HTERT RPE-1 (cell line): ENCODE data around the gene ANKRD11.
"Not testable (repeated sequence)": the region's sequence is repeated elsewhere in the genome, so short reads cannot be mapped to it uniquely, and the experiment has no call there.

ENCODE experiments used
- in situ Hi-C: fragments of 300-500 bp; cut with MboI; formaldehyde crosslinking; loops from 4 replicates; pipeline ENCODE4 v1.14.3; 2020; ENCODE audit warnings: low sequenced_read_pairs

ANKRD11 gene

DNA sequence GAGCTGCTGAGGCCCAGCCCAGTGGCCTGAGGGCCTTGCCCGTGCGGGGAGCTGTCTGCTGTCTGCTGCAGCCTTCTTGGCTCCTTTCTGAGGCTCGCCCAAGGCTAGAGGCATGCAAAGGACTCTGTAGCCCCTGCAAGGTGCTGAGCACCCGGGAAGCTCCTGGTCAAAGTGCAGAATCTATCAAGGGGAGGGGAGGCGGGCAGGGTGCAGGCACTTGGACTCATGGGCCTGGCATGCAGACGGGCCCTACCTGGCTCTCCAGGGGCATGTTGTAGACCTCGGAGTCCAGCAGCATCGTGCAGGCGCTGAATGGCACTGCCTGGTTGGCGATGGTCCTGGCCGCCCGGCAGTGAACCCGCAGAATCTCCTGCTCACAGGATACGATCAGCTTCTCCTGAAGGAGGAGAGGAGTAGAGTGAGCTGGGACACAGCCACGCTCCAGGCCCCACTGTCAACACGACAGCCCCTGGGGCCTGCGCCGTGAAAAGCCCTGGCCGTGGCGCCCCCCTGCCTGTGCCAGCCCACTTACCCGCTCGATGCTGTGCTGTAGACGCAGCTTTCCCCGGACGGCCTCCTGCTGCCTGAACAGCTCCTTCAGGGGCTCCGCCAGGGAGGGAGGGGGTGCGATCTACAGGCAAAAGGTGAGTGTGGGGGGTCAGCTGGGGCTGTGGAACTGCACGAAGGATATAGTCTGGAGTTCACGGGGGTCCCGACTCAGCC lies 215.6 kb downstream of the ANKRD11 start:
- in situ Hi-C loops: no loop called here

DNA sequence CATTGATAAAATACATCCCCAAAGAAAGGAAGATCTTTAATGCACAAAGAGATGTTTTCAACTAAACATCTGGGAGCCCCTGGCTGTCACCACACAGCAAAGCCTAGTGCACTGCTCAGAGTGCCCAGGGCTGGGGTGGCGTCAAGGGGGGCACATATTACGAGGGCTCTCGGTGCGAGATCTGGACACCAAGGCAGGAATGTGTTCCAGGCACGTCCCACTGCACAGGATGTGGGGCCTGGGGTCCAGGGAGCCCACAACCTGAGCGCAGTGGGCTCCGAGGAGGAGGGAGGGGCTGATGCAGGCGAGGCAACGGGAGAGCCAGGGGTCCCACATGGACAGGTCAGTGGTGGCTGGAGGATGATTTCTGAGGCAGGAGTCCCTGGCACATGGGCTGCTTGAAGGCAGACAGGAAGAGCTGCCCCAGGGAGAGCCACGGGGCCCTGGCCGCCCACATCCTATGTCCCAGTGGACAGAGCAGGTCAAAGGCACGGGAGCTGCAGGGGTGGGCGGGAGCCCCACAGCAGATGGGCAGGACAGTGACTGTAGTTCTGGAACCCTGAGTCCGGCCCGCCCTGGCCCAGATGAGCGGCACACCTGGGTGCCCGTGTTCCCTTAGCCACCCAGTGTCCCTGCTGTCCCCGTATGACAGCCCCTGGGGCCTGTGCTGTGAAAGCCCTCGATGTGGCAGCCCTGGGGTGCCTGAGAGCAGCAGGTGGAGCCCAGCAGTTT lies 216.5 kb downstream of the ANKRD11 start:
- in situ Hi-C loops: no loop called here

DNA sequence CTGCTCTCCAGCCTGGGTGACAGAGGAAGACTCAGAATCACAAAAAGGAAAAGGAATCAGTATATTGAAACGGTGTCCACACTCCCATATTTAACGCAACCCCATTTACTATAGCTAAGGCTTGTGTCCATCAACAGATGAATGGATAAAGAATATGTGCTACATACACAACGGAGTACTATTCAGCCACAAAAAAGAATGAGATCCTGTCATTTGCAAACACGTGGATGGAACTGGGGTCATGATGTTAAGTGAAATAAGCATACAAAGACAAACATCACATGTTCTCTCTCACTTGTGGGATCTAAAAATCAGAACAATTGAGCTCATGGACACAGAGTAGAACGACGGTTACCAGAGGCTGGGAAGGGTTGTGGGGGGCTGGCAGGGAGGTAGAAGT lies 217.7 kb downstream of the ANKRD11 start:
- in situ Hi-C loops: no loop called here

DNA sequence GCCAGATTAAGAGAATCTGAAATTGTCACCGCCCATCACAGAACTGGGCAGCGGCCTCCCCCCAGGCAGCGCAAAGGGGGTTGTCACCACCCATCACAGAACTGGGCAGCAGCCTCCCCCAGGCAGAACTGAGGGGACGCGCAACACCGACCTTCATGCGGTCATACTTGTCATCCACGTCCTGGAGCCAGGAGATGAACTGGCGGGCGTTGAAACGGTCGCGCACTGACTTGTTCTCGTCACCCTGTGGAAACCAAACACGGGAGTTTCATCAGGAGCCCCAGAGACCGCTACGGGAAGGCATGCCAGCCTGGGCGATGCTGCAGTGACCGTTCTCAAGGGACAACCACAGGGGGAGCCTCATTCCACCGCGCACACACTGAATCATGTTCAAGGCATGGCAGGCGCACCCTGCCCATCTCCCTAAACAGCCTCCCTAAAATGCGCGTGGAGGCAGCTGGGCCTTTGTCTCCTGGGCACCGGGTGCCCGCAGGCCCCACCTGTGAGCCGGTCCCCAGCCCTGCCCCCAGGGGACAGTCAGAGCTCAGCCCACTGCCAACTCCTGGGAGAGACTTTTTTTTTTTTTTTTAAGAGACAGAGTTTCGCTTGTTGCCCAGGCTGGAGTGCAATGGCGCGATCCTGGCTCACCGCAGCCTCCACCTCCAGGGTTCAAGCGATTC lies 219.6 kb downstream of the ANKRD11 start:
- in situ Hi-C loops: no loop called here

DNA sequence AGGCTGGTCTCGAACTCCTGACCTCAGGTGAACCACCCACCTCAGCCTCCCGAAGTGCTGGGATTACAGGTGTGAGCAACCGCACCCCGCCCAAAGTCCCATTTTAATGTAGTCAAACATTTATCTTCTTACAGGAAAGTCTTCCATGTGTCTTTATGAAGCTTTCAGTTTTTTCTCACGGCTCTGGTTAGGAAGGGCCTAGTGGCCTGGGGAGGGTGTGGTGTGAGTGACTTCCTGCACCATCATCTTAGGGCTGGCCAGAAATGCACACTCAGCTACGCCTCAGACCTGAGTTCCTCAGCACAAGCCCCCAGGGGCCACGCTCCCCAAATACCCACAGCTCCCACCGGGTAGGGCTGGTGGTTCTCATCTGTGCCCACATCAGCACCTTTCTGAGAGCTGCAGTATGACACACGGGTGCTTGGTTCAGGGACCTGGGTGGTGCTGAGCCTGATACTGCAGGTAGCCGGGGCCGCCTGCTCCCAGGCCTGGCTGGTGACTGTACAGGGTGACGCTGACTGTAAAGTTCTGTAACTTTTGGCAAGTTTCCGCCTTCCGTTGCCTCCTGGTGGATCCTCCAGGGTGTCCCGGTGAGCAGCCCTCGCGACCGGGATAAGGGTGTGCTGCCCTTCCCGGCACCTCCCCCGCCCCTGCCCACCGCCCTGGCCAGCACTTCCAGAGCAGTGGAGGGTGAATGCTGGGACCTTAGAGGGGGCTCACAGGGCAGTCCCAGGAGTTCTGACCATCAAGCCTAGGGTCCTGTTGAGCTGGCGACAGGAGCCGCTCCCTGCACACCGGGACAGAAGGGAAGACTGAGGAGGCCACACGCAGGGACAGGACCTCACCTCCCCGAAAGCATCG lies 220.3 kb downstream of the ANKRD11 start:
- in situ Hi-C loops: no loop called here

DNA sequence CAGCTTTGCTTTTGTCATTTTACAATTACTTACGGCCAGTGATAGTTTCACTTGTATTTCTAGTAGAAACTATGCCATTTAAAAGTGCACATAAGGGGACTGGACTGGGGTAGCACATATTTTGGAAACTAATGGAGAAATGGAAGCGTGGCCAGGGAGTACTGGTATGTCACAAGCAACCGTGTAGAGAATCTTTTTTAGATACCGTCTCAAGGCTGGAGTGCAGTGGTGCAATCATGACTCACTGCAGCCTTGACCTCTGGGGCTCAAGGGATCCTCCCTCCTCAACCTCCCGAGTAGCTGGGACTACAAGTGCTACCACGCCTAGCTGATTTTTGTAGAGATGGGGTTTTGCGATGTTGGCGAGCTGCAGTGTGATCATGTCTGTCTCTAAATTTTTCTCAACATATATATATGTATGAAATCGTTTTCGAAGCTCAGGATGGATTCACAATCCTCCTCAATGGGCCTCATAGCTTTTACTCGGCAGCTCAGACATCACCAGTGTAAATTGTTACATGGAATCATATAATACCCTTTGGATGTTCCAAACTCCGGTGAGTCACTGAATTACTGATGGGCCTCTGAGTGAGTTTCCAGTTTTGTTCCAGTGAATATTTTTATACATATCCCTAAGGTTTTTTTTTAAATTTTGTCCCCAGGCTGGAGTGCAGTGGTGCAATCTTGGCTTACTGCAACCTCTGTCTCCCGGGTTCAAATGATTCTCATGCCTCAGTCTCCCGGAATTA lies 221.2 kb downstream of the ANKRD11 start:
- in situ Hi-C loops: no loop called here

DNA sequence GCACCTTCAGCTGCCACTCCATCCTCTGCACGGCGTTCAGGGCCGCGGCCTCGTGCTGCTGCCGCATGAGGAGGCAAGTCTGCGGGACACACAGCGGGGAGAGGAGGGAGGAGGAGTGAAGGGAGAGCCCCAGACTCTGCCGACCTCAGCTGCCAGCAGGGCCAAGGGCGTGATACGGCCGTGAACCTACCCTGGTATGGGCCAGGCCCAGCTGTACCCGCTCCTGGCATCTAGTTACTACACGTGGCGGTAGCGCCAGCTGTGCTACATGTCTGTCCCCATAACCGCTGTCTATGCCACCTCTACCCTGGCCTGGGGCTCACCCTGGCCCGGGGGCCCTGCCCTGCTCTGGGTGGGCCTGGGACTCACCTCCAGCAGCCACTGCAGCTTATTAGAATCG lies 221.8 kb downstream of the ANKRD11 start:
- in situ Hi-C loops: no loop called here

DNA sequence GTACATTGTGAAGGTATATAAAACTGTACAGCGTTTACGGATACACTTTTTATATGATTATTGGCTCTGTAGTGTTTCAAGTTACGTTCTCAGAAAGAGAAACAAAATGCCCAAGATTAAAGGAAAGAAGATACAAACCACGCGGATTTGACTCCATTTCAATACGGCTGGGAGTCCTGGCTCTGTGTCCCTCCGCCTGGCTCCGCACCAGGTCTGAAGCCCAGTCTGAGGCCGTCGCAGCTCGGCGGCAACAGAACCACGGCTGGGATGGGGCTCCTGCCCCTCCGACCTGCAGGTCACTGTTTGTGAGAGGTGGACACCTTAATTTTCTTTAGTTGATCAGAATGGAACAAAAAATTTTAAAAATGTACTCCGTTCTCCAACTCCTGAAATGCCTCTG lies 222.6 kb downstream of the ANKRD11 start:
- in situ Hi-C loops: not testable (repeated sequence)

DNA sequence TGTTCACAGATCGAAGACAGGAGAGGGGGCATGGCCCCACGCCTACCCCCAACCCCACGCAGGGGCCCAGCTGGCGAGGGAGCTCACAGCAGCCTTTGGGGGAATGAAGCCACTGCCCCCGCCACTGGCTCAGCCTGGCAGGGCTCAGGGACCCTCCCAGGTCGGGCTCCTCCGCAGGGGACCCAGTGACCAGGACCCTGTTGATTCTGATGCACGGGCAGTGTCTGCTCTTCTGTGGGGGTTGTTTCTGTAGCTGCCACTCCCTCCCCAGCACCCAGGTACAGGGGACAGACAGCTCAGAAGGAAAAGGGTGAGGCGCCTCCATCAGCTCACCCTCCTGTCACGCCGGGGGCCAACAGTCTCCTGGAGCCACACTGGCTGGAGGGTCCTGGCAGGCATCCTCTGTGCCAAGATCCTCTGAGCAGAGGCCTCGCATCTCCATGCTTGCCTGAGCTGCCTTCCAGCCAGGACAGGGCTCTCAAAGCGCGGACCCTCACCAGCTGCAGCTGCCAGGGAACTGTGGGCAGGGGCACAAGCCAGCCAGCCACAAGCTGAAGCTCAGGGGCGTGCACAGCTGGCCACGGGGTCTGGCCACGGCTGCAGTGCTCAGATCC lies 223.7 kb downstream of the ANKRD11 start:
- in situ Hi-C loops: no loop called here

DNA sequence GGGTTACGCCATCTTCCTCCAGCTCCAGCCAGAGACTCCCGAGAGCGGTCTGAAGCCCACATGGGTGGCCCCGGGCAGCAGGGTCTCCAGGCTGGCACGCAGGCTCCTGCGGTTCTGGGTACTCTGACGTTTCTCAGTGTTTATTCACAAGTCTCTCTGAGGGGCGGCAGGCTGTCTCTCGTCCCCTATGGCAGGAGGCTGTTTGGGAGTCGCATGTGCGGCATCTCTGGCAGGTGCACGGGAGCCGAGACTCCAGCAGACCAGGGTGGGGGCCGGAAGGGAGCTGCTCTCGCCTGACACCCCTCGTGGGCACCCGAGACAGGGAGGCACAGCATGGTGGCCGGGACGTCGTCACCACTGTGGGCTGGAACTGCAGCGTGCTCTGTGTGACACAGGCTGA lies 224.7 kb downstream of the ANKRD11 start:
- in situ Hi-C loops: no loop called here

DNA sequence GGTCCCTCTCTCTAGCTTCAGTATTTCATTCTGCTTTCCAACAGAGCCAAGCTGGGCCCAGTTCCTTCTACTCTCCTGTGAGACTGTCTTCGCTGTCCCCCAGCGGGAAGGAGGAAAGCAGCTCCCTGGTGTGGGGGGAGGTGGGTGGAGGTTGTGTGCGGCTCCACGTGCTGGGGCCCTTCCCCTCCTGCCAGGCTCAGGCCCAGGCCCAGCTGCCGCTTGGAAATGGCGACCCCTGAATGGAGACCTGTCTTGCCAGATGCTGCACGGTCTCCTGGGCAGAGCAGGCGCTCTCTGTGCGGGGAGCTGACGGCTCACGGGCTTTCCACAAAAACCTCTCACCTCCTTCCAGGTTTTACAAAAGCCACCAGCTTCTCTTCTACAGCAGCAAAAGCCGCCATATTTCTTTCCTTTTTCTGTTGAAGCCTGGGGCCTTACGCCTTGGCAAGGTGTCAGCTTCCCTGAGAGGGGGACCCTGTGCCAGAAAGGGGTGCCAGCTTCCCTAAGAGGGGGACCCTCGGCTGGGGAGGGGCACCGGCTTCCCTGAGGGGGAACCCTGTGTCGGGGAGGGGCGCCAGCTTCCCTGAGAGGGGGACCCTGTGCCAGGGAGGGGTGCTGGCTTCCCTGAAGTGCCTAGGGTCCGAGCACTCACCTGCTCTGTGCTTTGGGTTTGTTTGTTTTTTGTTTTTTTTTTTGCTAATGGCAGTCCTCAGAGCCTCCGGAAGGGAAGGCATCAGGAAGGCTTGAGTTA lies 225.4 kb downstream of the ANKRD11 start:
- in situ Hi-C loops: no loop called here

DNA sequence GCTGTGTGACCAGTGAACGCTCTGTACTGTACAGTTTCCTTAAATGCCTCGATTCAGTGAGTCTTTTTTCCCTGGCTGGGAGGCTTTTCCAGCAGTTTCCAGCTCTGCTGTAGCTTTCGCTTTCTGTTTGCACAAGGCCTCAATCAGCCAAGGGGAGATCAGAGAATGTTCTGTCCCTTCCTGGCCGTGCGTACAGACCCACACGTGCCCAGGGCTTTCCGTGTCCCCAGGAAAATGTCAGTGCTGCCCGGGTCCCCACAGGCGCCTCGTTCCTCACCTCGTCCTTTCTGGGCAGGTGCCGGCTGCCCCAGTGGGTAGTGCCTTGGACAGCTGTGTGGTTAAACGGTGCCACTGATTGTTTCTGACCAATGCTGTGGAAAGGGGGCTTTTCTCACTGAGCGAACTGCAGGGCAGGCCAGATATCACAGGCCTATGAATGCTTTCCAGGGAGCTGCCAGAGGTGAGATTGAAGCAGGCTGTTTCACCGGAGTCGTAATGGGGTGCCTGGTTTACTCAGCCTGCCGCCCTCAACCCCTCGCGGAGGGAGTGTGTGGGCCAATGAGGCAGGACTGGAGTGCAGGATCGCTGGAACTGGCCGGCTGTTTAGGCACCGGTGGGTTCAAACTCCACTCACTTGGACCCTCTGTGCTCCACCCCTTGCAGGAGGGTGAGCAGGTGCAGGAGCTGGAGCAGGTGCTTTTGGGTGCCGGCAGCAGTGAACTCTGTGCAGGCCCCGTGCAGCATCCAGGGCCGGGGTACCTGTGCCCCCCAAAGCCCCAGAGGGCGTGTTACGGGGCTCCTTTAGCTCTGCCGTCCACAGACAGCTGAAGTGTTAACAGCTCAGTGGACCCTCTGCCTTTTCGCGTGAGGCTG lies 228.4 kb downstream of the ANKRD11 start:
- in situ Hi-C loops: no loop called here

DNA sequence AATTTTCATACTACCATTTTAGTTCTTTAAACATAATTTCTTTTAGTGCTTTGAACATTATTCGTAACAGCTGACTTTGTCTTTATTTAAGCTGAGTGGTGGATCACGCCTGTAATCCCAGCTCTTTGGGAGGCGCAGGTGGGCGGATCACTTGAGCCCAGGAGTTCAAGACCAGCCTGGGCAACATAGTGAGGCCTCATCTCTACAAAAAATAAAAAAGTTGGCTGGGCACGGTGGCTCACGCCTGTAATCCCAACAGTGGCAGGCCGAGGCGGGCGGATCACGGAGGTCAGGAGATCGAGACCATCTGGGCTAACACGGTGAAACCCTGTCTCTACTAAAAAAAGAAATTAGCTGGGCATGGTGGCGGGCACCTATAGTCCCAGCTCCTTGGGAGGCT lies 230.5 kb downstream of the ANKRD11 start:
- in situ Hi-C loops: not testable (repeated sequence)

DNA sequence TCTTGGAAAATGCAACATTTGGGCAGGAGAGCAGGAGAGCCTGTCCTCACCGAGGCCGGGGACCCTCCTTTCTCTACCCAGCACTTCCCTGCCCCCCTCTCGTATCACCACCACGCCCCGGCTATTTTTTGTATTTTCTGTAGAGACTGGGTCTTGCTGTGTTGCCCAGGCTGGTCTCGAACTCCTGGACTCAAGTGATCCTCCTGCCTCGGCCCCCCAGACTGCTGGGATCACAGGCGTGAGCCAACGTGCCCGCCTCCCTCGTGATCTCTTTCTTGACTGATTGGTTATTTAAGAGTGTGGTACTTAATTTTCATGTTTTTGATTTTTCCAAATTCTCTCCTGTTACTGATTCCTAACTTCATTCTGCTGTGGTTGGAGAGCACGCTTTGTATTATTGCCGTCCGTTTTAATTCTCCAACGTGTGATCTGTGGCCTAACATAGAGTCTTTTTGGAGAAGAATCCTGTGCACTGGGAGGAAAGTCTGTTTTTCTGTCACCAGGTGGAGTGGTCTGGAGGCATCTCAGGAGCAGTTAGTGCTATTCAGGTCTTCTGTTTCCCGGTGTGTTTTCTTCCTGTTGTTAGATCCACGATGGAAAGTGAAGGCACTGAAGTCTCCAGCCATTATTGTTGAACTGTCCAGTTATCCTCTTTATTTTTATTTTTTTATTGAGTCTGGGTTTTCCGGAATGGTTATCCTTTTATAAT lies 232.4 kb downstream of the ANKRD11 start:
- in situ Hi-C loops: no loop called here

DNA sequence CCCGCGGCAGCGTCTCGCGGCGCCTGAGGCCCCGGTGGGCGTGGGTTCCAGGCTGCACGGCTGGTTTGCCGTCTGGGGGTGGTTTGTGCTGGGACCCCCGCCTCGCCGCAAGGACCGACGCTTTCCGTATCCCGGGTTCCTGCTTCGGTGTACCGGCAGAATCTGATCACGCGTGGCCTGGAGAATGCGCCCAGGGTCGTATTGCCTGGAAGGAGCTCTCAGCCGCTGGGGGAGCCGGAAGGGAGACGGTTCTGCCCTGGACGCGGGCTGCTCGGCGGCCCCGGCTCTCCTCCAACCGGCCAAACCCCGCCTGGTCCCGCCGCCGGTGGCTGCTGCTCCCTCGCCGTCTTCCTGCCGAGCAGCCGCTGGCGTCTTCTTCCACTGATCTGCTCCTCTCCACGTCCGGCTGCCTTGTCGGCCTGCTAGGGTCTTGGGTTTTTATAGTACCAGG lies 233.1 kb downstream of the ANKRD11 start:
- in situ Hi-C loops: no loop called here

DNA sequence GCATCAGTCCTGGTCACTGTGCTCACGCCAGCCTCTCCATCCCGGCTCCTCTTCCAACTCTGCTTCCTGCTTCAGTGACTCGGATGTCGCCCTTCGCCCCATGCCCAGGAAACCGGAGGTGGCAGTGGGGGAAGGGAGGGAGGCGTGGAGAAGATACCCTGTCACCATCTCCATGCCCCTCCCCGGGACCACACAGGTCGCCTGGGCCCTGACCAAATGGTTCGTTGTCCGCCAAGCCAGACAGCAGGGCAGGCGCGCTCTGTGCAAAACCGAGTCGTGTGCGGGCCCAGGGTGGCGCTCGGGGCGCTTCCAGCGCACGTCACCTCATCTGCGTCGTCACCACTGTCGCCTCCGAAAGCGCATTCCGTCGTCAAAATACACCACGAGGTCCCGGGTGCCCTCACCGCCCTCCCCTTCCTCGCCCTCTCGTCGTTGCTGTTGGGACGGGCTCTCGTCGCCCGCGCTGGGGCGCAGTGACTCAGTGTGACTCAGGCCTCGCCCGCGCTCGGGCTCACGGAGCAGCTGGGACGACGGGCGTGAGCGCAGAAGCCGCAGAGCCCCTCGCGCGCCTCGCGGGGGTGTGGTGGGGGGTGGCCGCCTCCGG lies 233.6 kb downstream of the ANKRD11 start:
- in situ Hi-C loops: no loop called here
